NCI-H526 treated with DMSO at 0.1 percent for 48 hours (cell line): ENCODE measurements around the gene RHBDD2.
"Not testable (repeated sequence)": the region's sequence is repeated elsewhere in the genome, so short reads cannot be mapped to it uniquely, and the experiment has no call there.

ENCODE experiments used
- DNase-seq: peaks from one replicate; lab custom pipeline; 2025; lab: John Stamatoyannopoulos, UW

RHBDD2 gene

DNA sequence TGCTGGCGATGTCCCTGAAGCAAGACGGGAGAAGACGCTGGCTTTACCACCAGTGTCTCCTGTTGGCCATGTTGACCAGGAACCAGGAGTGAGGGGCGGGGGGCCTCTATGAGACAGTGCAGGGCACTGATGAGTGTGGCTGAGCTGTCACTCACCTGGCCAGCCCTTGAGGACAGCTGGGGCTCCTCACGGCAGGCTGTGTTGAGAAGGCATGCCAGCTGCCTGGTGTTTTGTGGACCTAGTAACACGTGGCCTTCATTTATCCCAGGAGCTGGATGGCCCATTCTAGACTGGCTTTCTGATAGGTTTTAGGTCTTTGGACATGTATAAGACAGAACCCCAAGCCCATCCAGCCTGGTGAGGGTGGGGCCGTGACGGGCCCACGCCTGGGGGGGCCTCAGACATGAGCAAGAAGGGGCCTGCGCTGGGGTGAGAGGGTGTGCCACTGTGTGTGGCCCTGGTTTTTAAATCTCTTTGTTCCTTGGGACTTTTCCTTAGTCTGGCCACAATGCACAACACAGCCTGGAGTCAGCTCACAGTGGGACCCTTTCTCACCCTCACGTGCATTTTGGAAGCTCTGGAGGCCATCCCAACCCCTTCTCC lies 10.5 kb downstream of the RHBDD2 start:
- DNase-seq: no peak

DNA sequence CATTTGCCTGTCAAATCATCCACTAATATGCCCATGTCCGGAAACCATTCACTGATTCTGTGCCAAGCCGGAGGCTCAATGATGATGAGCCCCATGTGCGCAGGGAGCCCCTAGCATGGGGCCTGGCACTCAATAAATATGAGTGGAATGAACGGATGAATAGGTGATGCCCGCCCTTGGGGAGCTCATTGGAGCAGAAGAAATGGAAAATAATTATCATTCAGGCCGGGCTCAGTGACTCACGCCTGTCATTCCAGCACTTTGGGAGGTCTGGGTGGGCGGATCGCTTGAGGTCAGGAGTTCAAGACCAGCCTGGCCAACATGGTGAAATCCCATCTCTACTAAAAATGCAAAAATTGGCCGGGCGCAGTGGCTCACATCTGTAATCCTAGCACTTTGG lies 11.0 kb downstream of the RHBDD2 start:
- no peak for DNase-seq

DNA sequence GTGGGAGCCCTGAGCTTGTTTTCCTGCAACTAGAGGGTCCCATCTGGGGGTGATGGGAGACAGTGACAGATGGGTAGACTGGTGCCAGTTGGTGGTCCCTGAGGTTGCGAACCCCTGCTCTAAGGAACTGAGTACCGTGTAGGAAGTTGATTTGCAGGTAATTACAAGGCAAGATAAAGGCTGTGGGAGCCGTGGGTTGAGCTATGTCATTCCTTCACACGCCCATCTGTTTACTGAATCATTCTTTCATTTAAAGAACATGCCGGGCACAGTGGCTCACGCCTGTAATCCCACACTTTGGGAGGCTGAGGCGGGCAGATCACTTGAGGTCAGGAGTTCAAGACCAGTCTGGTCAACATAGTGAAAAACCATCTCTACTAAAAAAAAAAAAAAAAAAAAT lies 12.4 kb downstream of the RHBDD2 start:
- not testable (repeated sequence) for DNase-seq

DNA sequence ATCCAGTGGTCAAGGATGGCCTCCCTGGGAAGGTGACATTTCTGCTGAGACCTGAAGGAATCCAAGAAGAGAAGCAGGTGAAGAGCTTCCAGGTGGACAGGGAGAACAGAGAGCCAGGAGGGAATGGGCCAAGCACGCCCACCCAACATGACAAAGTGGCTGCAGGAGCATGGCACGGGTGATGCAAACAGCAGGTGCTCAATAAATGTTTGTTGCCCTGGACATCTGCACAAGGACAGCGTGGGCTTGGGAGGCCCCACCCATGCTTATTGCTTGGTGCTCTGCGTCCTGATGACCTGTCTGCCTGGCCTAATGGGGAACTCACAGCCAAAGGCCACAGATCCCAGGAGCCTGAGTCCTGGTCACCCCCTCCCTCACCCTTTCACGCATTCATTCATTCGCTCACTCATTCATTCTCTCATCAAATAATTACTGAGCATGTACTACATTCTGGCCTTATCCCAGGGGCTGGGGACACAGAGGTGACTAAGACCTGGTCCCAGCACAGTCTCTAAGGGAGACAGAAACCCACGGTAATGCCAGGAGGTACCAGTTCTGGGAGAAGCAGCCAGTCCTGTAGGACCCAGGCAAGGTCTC lies 13.1 kb downstream of the RHBDD2 start:
- DNase-seq: no peak

DNA sequence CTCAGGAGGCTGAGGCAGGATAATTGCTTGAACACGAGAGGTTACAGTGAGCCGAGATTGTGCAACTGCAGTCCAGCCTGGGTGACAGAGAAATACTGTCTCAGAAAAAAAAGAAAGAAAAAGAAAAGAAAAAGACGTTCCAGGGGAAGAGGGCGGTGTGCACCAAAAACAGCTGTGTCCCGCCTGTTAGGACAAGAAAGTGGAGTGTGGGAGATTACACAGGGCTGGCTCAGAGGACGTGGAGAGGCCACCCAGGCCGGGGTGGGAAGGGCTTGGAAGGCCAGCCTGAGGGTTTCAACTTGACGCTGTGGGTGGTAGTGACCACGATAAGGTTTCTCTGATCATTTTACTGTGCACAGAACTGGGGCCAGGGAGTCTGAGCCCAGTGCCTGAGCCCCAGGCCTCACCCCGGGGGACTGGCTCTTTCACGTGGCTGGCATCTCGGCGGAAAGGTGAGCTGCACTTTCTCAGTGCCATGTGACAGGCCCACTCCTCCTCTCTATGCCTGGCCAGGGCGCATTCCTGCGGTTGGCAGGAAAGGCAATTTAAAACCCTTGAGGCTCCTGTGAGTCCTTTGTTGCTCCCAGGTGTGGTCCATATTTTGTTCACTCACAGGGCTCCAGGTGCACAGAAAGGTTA lies 13.9 kb downstream of the RHBDD2 start:
- peak; percentile 14 for DNase-seq

DNA sequence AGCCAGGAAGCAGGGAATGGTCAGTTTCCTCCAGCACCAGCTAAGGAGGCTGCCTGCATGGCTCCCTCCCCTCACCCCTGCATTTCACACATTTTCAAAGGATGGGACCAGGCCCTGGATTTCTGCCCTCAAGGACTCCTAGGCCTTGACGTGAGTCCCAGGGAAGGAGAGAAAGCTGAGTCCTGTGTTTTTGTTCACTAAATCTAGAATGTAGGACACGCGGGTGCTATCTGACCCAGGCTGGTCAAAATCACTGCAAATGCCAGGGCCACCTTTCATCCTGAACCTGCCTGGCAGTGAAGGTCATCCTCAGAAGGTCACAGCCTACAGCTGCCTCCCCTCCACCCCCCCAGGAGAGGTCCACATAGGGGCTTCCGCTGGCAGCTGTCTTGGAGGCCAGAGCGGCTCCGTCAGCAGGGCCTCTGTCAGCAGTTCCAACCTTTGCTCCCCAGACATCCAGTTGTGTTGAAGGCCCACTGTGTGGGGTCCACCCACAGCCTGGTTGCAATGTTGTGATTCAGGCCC lies 18.0 kb downstream of the RHBDD2 start:
- DNase-seq: no peak

DNA sequence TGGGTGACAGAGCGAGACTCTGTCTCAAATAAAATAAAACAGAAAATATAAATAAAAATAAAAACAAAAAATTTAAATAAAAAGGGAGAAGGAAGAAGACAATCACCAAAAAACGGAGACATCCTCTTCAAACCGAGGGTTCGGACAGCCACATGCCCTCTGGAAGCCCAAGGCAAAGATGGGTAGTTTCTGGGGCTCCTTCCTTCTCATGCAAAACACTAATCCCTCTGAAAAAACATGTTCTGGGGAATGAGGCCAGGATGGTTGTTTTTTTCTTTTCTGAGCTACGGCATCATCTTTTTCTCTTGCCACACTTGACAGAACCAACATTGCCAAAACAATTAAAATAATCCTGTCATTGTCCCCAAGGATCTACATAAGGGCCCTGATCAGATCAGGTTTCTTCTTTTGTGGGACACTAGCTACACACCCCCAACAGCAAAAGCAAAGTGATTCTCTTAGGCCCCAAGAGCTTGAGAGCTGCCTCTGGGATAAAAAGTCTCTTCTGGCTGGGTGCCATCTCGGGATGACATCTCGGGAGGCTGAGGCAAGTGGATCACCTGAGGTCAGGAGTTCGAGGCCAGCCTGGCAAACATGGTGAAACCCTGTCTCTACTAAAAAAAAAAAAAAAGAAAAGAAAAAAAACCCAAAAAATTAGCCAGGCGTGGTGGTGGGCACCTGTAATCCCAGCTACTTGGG lies 21.9 kb downstream of the RHBDD2 start:
- DNase-seq: no peak

DNA sequence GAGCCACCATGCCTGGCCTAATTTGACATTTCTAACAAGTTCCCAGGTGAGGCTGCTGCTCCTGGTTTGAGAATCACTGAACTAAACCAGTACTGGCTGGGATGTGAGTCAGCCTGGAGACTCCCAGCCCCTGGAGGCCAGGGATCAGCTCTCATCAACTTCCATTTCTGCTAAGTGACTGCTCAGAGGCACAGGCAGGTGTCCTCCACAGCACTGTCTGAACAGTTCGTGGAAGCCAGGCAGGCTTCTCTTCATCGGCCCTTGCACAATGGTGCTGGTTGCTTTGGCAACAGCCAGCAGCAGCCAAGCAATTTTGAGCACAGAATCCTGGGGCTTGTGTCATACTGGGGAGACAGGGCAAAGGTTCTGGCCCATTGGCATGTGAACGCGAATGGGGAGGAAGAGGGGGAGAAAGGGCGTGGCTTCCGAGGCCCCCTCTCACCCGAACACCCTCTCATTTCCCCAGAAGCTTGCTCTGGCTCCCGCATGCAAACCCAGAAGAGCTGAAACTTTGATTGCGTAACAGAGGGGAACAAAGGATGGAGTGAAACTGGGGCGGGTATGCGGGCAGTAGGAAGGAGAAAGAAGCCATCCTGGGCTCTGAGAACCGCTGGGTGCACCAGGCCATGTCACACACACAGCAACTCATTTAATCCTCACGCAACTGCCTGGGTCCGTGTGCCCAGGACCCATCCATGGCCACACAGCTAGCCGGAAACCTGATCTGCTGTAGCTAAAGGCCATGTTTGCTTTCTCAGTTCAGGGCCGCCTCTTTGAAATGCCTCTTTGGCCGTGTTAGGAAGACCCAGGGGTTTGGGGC lies 27.2 kb downstream of the RHBDD2 start:
- DNase-seq: no peak

DNA sequence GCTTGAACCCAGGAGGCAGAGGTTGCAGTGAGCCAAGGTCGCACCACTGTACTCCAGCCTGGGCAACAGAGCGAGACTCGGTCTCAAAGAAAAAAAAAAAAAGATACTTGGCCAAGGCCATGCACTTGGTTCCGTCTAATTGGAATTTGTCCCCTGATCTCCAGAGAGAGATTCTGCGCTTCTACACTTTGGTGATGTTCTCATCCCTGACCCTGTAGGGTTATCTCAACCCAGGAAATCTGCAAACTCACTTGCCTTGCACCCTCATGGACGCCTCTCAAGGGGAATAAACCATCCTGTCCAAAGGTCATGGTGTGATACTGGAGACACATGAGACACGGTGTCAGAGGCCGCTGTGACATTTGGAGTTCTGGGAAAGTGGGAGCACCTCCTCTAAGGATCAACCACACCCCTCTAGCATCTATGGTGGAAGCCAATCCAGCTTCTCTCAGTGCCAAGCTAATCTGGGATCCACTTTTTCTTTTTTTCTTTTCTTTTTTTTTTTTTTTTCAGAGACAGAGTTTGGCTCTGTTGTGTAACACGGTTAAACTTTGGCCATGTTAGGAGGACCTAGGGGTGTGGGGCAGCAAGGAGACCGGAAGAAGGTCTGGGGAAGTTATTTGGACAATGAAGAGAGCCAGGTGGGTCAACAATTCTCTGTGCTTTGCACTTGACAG lies 28.3 kb downstream of the RHBDD2 start:
- no peak for DNase-seq

DNA sequence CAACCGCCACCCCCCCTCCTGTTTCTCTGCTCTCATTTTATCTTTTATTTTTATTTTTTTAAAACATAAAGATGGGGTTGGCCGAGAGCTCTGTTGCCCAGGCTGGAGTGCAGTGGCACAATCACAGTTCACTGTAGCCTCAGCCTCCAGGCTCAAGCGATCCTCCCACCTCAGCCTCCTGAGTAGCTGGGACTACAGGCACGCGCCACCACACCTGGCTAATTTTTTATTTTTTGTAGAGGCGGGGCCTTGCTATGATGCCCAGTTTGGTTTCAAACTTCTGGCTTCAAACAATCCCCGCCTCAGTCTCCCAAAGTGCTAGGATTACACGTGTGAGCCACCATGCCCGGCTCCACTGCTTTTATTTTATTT lies 28.8 kb downstream of the RHBDD2 start:
- not testable (repeated sequence) for DNase-seq

DNA sequence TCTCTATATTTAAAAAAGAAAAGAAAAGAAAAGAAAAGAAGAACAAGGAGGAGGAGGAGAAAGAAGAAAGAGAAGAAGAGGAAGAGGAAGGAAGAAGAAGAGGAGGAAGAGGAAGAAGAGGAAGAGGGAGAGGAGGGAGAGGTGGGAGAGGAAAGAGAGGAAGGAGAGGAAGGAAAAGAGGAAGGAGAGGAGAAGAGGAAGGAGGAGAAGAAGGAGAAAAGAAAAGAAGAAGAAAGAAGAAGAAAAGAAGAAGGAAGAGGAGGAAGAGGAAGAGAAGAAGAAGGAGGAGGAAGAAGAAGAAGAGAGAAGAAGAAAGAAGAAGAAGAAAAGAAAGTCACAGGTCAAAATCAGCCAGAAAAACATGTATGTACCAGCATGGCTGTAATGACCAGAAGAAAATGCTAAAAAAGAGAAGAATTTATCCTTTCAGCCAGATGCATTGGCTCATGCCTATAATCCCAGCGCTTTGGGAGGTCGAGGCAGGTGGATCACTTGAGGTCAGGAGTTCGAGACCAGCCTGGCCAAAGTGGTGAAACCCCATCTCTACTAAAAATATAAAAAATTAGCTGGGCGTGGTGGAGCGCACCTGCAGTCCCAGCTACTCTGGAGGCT lies 30.8 kb downstream of the RHBDD2 start:
- no peak for DNase-seq

DNA sequence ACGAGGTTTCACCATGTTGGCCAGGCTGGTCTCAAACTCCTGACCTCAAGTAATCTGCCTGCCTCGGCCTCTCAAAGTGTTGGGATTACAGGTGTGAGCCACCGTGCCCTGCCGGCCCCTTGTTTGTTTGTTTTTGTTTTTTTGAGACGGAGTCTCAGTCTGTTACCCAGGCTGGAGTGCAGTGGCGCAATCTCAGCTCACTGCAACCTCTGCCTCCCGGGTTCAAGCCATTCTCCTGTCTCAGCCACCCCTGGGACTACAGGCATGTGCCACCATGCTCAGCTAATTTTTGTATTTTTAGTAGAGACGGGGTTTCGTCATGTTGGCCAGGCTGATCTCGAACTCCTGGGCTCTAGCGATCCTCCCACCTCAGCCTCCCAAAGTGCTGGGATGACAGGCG lies 32.4 kb downstream of the RHBDD2 start:
- not testable (repeated sequence) for DNase-seq

DNA sequence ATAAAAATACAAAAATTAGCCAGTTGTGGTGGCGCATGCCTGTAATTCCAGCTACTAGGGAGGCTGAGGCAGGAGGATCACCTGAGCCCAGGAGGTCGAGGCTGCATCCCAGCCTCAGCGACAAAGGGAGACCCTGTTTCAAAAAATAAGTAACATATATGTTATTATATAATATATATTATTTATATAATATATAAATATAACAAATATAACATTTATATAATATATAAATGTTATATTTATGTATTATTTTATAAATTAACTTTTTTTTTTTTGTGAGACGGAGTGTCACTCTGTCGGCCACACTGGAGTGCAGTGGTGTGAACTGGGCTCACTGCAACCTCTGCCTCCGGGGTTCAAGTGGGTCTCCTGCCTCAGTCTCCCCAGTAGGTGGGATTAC lies 34.6 kb downstream of the RHBDD2 start:
- DNase-seq: no peak

DNA sequence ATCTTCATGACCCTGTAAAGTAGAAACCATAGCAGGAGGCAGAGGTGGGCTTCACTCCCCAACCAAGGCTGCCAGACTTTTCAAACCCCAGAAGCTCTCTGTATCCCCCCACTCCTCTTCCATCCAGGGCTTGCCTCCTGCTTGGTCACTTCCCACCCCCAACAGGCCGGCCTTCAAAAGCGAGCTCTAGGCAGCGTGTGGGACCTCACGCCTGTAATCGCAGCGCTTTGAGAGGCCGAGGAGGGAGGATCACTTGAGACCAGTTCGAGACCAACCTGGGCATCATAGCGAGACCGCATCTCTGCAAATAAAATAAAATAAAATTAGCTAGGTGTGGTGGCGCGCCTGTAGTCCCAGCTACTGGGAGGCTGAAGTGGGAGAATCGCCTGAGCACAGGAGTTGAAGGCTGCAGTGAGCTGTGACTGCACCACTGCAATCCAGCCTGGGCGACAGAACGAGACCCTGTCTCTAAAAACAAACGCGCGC lies 35.4 kb downstream of the RHBDD2 start:
- DNase-seq: no peak

DNA sequence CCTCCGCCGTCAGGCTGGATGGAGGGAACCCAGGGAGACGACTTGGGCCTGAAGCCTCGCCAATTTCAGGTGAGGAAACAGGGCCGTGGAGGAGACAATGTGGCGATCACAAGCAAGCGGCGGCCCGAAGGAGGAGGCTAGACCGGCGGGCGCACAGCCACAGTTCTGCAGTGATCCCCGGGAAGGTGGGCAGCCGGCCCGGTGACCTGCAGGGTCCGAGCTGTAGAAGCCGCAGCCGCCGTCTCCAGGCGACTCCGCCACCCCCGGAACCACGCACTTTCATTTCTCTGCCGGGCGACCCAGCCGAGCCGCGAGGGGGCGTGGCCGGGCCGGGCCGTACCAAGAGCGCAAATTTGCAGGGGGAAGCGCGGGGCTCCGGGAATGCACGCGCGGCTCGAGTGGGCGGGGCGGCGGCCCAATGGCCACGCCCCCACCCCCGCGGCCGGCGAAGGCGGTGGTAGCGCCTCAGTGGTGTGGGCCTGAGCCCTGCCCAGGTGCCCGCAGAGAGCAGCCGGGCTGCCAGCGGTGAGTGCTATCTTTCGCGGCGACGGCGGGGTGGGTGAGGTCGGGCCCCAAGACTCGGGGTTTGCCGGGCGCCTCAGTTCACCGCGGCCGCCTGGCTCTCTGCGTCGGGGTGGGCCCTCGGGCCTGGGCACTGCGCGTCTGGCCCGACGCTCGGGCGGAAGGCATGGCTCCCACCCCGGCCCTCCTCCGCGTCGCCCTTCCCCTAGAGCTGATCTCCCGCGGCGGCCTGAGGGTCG lies 36.0 kb downstream of the RHBDD2 start, which contains the start of gene POR:
POR (plus strand) TSS at position 501 of the 761 bp plus-strand sequence. CDS start 38,847 bp downstream, outside the sequence.
- DNase-seq: peak; percentile 86

DNA sequence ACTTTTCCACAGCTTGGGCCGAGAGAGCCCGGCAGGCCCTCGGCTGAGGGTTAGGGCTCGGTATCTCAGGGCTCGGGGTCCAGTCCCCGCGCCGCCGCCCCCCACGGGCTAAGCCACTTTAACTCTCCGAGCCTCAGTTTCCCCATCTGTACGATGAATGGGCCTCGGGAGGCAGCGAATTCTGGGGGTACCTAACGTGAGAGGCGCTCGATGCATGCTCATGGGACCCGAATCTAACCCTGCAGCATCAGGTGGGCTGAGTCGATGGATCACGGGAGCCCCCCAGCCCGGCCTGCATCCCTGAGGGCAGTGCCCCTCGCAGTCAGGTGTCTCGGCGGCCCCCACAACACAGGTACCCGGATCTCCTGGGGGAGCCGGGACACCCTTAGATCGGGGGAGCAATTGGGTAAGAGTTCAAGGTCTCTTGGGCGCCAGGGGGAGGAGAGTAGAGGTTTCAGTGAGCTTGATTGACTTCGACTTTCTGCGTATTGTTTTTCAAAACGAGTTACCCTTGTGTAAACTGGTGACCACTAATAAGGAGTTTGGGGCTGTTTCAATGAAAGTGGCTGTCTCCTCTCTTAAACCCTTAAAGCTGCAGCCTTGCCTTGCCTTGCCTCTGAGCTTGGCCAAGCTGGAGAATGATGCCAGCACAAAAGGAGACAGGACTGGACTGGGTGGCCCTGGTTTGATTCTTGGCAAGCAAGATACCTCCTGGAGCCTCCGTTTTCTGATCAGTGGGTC lies 36.8 kb downstream of the RHBDD2 start:
- no peak for DNase-seq

DNA sequence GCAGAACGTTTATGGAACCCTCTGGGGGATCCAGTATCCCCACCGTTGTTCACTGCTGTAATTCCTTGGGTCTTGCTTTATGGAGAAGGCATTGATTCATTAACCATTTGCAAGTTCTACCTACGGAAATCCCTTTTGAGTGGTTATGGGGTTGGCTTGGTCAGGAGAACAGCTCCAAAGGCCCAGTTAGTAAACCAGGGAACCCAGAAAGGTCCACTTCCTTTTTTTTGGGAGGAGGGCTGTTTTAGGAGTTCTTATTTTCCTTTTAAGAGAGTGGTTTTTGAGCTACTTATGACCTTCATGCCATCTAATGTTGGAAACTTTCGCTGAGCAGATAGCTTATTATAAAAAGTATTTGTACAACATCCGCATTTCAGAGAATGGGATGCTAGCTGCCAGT lies 37.4 kb downstream of the RHBDD2 start:
- DNase-seq: no peak

DNA sequence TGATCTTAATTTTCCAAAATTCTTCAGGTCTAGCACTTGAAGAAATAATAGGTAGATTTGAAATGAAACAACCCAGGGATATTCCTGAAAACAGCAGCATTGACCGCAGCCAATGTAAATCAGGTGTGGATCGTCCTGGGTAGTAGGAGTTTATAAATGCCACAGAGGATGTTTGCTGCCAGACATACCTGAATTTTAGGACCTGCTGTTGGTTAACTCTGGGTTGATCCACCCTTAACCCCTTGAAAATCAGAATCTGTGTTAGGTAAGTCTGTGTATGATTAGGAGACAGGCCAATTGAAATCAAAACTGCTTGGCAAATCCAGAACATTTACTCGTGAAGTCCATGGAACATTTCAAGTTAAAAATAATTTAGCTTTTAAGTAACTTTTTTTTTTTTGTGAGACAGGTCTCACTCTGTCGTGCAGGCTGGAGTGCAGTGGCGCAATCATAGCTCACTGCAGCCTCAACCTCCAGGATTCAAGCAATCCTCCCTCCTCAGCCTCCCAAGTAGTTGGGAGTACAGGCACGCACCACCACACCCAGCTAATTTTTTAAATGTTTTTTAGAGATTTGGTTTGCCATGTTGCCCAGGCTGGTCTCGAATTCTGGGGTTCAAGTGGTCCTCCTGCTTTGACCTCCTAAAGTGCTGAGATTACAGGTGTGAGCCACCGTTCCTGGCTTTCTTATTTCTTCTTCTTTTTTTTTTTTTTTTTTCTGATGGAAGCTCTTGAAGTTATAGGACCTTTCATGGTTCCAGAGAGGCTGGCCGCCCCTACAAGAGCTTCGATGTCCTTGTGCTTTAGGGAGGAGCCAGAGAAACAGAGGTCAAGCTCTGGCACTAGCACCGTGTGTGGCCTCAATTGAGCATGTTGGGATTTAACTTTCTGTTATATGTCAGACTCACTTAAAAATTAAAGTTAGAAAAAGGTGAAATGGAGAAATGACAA lies 38.1 kb downstream of the RHBDD2 start:
- no peak for DNase-seq
